Brain microvascular endothelial cell (primary cell): ENCODE results near the gene HOXA2.

Experiments
- DNase-seq: peaks from one replicate; pipeline ENCODE4 v3.0.0-alpha.2; 2020
- H3K27ac ChIP-seq: fragments of 250-450 bp; sonication (Bioruptor Pico); 2 replicates; pipeline ENCODE4 v1.5.1; 2020; ENCODE audit warnings: mild to moderate bottlenecking, moderate library complexity
- H3K27me3 ChIP-seq: fragments of 250-450 bp; sonication (Bioruptor Pico); replicated peaks from 2 replicates; pipeline ENCODE4 v1.5.1; 2020; ENCODE audit warnings: mild to moderate bottlenecking
- H3K36me3 ChIP-seq: fragments of 250-450 bp; sonication (Bioruptor Pico); replicated peaks from 2 replicates; pipeline ENCODE4 v1.5.1; 2020; ENCODE audit warnings: mild to moderate bottlenecking
- H3K4me3 ChIP-seq: 2 replicates; pipeline ENCODE4 v1.5.1; 2011; ENCODE audit warnings: low read depth, mild to moderate bottlenecking, control low read depth, low read length, moderate library complexity
- in situ Hi-C: cut with HindIII; loops from 2 replicates; pipeline ENCODE4 v1.10.0; 2017; ENCODE audit warnings: low sequenced_read_pairs, low pct_ligation_motif_present
- TF ChIP-seq, protein P1 (sequence below): IDR thresholded peaks from 2 replicates; pipeline ENCODE4 v1.5.1; 2011; ENCODE audit warnings: low read depth, mild to moderate bottlenecking, moderate library complexity, low read length, control low read depth, inconsistent platforms; ENCODE audit errors: missing control alignments

HOXA2 gene

DNA sequence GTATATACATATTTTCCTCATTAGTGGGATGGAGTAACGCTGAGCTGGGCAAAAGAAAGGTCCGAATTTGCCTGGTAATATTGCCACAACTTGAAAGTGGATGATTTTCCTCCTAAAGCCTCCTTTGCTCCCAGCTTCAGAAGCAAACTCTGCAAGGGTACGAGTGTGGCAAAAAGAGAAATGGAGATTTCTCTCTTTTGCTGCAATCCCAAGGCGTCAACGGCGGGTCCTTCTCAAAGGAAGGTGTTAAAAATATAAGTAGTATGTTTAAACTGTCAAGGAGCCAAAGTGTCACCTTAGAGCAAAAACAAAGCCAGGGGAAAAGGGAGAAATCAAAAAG is 12.4 kb upstream of the HOXA2 start:
- Histone ChIP-seq H3K36me3 (no peaks in the 10 kb centered on the region), H3K27me3 (peaks cover 92% of the 10 kb centered on the region), H3K4me3 (peak overlapping the region; percentile 44), H3K27ac (no peak overlapping the region)
- no peak for DNase-seq
- TF ChIP-seq, protein P1, sequence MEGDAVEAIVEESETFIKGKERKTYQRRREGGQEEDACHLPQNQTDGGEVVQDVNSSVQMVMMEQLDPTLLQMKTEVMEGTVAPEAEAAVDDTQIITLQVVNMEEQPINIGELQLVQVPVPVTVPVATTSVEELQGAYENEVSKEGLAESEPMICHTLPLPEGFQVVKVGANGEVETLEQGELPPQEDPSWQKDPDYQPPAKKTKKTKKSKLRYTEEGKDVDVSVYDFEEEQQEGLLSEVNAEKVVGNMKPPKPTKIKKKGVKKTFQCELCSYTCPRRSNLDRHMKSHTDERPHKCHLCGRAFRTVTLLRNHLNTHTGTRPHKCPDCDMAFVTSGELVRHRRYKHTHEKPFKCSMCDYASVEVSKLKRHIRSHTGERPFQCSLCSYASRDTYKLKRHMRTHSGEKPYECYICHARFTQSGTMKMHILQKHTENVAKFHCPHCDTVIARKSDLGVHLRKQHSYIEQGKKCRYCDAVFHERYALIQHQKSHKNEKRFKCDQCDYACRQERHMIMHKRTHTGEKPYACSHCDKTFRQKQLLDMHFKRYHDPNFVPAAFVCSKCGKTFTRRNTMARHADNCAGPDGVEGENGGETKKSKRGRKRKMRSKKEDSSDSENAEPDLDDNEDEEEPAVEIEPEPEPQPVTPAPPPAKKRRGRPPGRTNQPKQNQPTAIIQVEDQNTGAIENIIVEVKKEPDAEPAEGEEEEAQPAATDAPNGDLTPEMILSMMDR, result no peak
- in situ Hi-C loops, result no loop called here

GRCh38 chr7:27113991-27114769 is 11.7 kb upstream of the HOXA2 start:
- Histone ChIP-seq H3K36me3 (no peaks in the 10 kb centered on the region), H3K27me3 (peaks cover 92% of the 10 kb centered on the region), H3K4me3 (peak overlapping the region; percentile 57), H3K27ac (no peak overlapping the region)
- TF ChIP-seq, protein P1, result no peak
- no peak for DNase-seq
- in situ Hi-C loops, result no loop called here

GRCh38 chr7:27112955-27113949 is 10.8 kb upstream of the HOXA2 start:
- in situ Hi-C loops, result no loop called here
- DNase-seq, result no peak
- H3K36me3 ChIP-seq, result no peaks in the 10 kb centered on the region
- TF ChIP-seq, protein P1, result no peak
- H3K4me3 ChIP-seq, result peak overlapping the region; percentile 57
- no peak overlapping the region for H3K27ac ChIP-seq
- H3K27me3 ChIP-seq, result peaks cover 93% of the 10 kb centered on the region

DNA sequence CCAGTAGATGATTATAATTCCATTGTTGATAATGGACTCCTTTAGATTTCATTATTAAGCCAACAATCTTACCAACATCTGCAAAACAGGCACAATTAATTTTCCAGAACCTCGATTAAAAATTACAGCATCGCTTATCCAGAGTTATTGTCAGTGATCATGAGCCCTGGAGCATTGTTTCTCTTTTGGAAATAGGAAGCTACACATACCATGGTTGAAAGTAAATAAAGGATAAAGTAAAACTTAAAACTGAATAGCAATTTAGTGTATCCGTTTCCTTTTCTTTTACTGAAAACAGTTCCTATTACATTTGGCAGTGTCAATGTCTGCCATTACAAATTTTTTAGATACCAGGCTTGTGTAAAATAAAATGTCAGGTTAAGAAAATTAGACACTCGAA is 9.9 kb upstream of the HOXA2 start:
- no peak for DNase-seq
- TF ChIP-seq, protein P1, result no peak
- no peaks in the 10 kb centered on the region for H3K36me3 ChIP-seq
- H3K27ac ChIP-seq, result no peak overlapping the region
- peaks cover 93% of the 10 kb centered on the region for H3K27me3 ChIP-seq
- H3K4me3 ChIP-seq, result peak overlapping the region; percentile 57
- in situ Hi-C loops, result no loop called here

DNA sequence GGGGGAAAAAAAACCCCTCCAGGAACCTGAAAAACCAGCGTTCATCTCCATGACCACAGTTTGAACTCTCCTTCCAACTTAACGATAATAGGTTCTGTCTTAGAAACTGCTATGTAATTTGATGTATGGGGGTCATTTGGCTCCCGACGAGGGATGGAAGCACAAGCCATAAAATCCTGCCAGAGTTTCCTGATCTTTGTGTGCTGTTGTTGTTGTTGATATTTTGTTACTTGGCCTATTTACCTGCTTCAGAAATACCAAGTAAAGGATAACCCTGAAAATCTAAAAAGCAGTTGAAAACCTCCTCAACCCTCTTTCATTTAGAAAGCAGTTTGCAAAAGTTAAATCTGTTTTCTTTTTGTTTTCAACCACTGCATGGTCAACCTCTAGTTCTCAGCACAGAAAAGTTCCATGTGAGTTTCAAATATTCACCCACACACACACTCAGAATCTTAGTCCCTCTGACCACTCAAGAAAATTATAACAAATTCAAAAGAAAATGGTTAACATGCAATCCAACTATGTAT is 9.3 kb upstream of the HOXA2 start:
- TF ChIP-seq, protein P1, result no peak
- Histone ChIP-seq H3K27ac (no peak overlapping the region), H3K36me3 (no peaks in the 10 kb centered on the region), H3K4me3 (peak overlapping the region; percentile 57), H3K27me3 (peaks cover 91% of the 10 kb centered on the region)
- in situ Hi-C loops, result no loop called here
- DNase-seq, result no peak
